Measurements from ENCODE around the gene APOA4.
A peak's percentile ranks its signal among the peaks of the same experiment; 100 is the strongest.

Gene APOA4

GRCh38 chr11:116786326-116786725 is 36.8 kb downstream of the APOA4 start:
- peak overlapping the region; percentile 87; the same call in 1 of the 2 replicates for H3K4me3 ChIP-seq (ENCODE audit: low read depth, low read length)

DNA sequence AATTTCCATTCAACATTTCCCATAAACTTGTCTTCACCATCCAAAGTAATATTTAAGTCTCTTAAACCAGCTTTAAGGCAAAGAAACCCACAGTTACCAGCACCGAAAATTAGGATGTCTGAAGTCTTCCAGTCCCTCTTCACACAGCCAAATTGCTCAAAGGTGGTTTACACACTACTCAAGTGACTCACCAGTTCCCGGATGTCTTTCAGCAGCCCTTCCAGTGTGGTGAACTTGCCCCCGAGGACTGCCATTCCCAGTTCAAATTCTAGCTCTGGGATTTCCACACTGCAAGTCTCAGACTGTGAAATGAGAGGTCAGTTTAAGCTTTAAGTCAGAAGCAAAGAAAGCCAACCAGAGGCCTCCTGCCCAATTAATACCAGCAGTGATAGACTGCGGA is 40.4 kb downstream of the APOA4 start:
- peak; percentile 58 for DNase-seq (ENCODE audit: low read depth)
- TF ChIP-seq, protein P1, sequence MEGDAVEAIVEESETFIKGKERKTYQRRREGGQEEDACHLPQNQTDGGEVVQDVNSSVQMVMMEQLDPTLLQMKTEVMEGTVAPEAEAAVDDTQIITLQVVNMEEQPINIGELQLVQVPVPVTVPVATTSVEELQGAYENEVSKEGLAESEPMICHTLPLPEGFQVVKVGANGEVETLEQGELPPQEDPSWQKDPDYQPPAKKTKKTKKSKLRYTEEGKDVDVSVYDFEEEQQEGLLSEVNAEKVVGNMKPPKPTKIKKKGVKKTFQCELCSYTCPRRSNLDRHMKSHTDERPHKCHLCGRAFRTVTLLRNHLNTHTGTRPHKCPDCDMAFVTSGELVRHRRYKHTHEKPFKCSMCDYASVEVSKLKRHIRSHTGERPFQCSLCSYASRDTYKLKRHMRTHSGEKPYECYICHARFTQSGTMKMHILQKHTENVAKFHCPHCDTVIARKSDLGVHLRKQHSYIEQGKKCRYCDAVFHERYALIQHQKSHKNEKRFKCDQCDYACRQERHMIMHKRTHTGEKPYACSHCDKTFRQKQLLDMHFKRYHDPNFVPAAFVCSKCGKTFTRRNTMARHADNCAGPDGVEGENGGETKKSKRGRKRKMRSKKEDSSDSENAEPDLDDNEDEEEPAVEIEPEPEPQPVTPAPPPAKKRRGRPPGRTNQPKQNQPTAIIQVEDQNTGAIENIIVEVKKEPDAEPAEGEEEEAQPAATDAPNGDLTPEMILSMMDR (IDR thresholded peaks at IDR 0.05; ENCODE audit: insufficient read depth, low read depth, low read length, missing control alignments) = no peak
- no peak overlapping the region for H3K4me3 ChIP-seq (ENCODE audit: low read depth, low read length)

More at GRCh38 chr11:116786326-116786725, 36.8 kb downstream of the APOA4 start:
- DNase-seq (ENCODE audit: low read depth) = no peak
- TF ChIP-seq, protein P1 (IDR thresholded peaks at IDR 0.05; ENCODE audit: insufficient read depth, low read depth, low read length, missing control alignments) = no peak

DNA sequence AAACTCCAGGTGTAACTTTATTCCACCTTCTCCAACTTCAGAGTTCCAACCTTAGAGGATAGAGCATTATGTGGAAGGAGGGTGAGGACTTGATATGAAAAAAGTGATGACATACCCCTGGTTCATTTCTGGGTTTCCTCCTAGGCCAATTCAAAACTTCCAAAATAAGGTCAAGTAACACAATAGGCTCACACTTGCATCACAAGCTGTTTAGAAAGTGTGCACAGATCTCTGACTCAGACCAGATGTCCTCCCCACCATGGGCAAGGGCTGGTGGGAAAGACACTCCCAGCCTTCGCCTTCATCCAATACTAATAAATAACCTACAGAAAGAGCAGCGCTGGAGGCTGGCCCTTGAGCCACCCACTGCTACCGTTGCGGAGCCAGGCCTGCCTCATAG is 44.5 kb downstream of the APOA4 start:
- no peak for DNase-seq (ENCODE audit: low read depth)
- H3K4me3 ChIP-seq (ENCODE audit: low read depth, low read length) = no peak overlapping the region
- TF ChIP-seq, protein P1 (IDR thresholded peaks at IDR 0.05; ENCODE audit: insufficient read depth, low read depth, low read length, missing control alignments) = no peak

DNA sequence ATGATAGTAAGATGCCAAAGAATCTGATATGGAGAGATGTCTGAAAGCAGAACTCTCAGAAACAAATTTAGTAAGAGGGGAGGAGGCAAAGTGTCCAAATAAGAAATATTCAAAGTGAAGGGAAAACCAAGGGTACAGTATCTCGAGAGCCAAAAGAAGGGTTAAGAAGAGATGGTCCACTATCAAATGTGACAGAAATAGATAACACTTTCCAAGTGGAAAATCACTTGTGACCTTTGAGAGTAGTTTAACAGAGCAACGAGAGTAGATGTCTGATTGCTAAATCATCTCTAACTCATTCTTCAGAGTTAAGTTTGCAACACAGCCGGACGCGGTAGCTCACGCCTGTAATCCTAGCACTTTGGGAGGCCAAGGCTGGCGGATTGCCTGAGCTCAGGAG is 46.0 kb downstream of the APOA4 start:
- DNase-seq (ENCODE audit: low read depth) = no peak
- TF ChIP-seq, protein P1 (IDR thresholded peaks at IDR 0.05; ENCODE audit: insufficient read depth, low read depth, low read length, missing control alignments) = no peak
- H3K4me3 ChIP-seq (ENCODE audit: low read depth, low read length) = no peak overlapping the region

DNA sequence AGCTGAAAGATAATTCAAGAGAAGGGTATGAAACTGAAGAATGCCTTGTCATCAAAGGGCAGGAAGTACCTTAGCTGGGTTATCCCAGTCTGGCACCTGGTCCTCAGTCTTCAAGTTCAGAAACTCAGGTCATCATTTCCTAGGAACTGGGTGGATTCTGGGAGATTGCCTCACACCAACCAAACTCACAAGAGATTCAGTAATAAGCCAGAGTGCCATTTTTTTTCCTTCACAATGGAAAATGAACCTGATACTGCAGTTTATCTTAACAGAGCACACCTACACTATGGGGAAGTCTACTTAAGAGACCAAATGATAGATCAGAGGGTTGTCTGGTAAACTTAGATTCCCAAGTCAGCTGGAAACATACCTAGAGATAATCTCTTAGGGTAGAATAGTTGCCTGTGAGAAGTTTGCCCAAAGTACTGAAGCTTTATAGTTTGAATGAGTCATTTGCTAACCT is 46.6 kb downstream of the APOA4 start:
- no peak overlapping the region for H3K4me3 ChIP-seq (ENCODE audit: low read depth, low read length)
- DNase-seq (ENCODE audit: low read depth) = no peak
- TF ChIP-seq, protein P1 (IDR thresholded peaks at IDR 0.05; ENCODE audit: insufficient read depth, low read depth, low read length, missing control alignments) = no peak

- no peak overlapping the region for H3K4me3 ChIP-seq (ENCODE audit: low read depth, low read length)
- TF ChIP-seq, protein P1 (IDR thresholded peaks at IDR 0.05; ENCODE audit: insufficient read depth, low read depth, low read length, missing control alignments) = no peak
- DNase-seq (ENCODE audit: low read depth) = no peak
Measured at GRCh38 chr11:116775975-116776374, 47.1 kb downstream of the APOA4 start.

DNA sequence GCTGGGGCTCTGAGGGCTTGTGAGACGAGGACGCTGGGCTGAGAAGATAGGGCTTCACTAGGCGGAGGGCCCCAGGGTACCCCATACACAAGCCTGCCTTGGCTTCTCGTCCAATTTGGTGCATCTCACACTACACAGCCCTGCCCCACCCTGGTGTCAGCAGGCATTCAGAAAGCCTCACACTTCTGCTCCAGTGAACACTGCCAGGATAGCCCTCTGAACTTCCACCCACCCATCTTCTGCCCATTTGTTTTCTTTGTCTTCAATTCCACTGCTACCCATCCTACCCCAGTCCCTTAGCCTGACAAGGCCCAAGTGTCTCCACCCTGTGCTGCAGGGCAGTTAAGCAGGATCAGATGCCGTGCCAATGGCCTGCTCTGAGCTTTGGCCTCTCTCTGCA is 48.4 kb downstream of the APOA4 start:
- TF ChIP-seq, protein P1 (IDR thresholded peaks at IDR 0.05; ENCODE audit: insufficient read depth, low read depth, low read length, missing control alignments) = no peak
- no peak overlapping the region for H3K4me3 ChIP-seq (ENCODE audit: low read depth, low read length)
- no peak for DNase-seq (ENCODE audit: low read depth)

Data from GM12865 (cell line).